ENCODE data around the gene FFAR1.

Gene FFAR1

DNA sequence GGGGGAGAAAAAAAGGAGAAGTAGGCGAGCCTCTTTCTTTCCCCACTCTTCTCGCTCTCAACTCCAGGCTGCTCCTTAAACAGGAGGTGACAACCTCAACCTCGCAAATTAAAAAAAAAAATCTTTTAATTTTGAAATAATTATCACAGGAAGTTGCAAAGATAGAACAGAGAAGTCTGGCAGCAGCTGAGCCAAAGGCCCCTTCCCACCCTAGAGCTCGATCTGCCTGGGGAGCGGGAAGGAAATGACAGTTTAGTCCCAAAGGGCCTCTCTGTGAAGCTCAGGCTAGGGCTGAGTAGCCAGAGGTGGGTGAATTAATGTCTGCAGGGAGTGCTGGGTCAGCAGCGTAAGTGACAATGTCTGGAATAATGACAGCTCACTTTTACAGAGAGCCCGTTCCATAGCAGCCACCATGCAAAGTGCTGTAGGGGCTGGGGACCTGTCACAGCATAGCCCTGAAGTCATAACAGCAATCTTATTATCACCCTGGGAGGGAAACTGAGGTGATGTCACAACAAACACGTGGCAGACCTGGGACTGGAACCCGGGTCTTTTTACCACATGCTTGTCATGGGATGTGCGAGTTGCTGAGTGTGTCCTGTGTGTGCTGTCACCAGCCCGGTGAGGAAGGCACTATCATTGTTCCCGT lies 27.5 kb upstream of the FFAR1 start:
- TF ChIP-seq YY1 (IDR thresholded peaks at IDR 0.05; ENCODE audit: low read depth), result no peak
- TF ChIP-seq CEBPB (IDR thresholded peaks at IDR 0.05), result no peak
- TF ChIP-seq, protein P1, sequence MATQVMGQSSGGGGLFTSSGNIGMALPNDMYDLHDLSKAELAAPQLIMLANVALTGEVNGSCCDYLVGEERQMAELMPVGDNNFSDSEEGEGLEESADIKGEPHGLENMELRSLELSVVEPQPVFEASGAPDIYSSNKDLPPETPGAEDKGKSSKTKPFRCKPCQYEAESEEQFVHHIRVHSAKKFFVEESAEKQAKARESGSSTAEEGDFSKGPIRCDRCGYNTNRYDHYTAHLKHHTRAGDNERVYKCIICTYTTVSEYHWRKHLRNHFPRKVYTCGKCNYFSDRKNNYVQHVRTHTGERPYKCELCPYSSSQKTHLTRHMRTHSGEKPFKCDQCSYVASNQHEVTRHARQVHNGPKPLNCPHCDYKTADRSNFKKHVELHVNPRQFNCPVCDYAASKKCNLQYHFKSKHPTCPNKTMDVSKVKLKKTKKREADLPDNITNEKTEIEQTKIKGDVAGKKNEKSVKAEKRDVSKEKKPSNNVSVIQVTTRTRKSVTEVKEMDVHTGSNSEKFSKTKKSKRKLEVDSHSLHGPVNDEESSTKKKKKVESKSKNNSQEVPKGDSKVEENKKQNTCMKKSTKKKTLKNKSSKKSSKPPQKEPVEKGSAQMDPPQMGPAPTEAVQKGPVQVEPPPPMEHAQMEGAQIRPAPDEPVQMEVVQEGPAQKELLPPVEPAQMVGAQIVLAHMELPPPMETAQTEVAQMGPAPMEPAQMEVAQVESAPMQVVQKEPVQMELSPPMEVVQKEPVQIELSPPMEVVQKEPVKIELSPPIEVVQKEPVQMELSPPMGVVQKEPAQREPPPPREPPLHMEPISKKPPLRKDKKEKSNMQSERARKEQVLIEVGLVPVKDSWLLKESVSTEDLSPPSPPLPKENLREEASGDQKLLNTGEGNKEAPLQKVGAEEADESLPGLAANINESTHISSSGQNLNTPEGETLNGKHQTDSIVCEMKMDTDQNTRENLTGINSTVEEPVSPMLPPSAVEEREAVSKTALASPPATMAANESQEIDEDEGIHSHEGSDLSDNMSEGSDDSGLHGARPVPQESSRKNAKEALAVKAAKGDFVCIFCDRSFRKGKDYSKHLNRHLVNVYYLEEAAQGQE (IDR thresholded peaks at IDR 0.05; ENCODE audit: low read depth), result no peak
- TF ChIP-seq TAF1 (IDR thresholded peaks at IDR 0.05; ENCODE audit: low read depth), result no peak
- no peak for TF ChIP-seq CREB1 (IDR thresholded peaks at IDR 0.05; ENCODE audit: low read depth)
- TF ChIP-seq, protein P2, sequence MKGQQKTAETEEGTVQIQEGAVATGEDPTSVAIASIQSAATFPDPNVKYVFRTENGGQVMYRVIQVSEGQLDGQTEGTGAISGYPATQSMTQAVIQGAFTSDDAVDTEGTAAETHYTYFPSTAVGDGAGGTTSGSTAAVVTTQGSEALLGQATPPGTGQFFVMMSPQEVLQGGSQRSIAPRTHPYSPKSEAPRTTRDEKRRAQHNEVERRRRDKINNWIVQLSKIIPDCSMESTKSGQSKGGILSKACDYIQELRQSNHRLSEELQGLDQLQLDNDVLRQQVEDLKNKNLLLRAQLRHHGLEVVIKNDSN (IDR thresholded peaks at IDR 0.05), result no peak
- TF ChIP-seq MAX (IDR thresholded peaks at IDR 0.05), result no peak
- TF ChIP-seq NFIC (IDR thresholded peaks at IDR 0.05), result no peak

GRCh38 chr19:35321291-35321690 lies 26.4 kb upstream of the FFAR1 start:
- TF ChIP-seq TAF1 (IDR thresholded peaks at IDR 0.05; ENCODE audit: low read depth), result no peak
- no peak for TF ChIP-seq YY1 (IDR thresholded peaks at IDR 0.05; ENCODE audit: low read depth)
- TF ChIP-seq, protein P2 (IDR thresholded peaks at IDR 0.05), result no peak
- no peak for TF ChIP-seq EGR1 (IDR thresholded peaks at IDR 0.05)
- no peak for TF ChIP-seq CREB1 (IDR thresholded peaks at IDR 0.05; ENCODE audit: low read depth)
- TF ChIP-seq ZBTB7A (IDR thresholded peaks at IDR 0.05; ENCODE audit: low read depth), result no peak
- no peak for TF ChIP-seq RAD21 (IDR thresholded peaks at IDR 0.05; ENCODE audit: low read depth)
- TF ChIP-seq NFIC (IDR thresholded peaks at IDR 0.05), result no peak
- TF ChIP-seq CEBPB (IDR thresholded peaks at IDR 0.05), result no peak
- TF ChIP-seq, protein P1 (IDR thresholded peaks at IDR 0.05; ENCODE audit: low read depth), result no peak
- TF ChIP-seq EP300 (IDR thresholded peaks at IDR 0.05; ENCODE audit: borderline replicate concordance), result no peak
- TF ChIP-seq FOXM1 (IDR thresholded peaks at IDR 0.05; ENCODE audit: borderline replicate concordance, low read depth), result no peak
- no peak for TF ChIP-seq TCF12 (IDR thresholded peaks at IDR 0.05; ENCODE audit: low read depth)
- TF ChIP-seq TEAD4 (IDR thresholded peaks at IDR 0.05), result no peak
- no peak for TF ChIP-seq MAX (IDR thresholded peaks at IDR 0.05)

DNA sequence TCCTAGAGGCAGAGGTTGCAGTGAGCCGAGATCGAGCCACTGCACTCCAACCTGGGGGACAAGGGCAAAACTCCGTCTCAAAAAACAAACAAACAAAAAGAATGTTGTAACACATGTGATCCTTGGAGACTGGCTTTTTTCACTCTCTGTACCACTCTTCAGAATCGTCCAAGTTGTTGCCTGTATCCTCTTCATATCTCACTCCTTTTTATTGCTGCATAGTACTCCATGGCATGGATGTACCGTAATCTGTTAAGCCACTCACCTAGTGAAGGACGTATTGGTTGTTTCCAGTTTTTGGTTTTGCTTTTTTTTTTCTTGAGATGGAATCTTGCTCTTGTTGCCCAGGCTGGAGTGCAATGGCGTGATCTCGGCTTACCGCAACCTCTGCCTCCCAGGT lies 25.7 kb upstream of the FFAR1 start:
- TF ChIP-seq, protein P1 (IDR thresholded peaks at IDR 0.05; ENCODE audit: low read depth), result no peak
- no peak for TF ChIP-seq CEBPB (IDR thresholded peaks at IDR 0.05)
- no peak for TF ChIP-seq TEAD4 (IDR thresholded peaks at IDR 0.05)
- no peak for TF ChIP-seq ZBTB7A (IDR thresholded peaks at IDR 0.05; ENCODE audit: low read depth)
- TF ChIP-seq FOXM1 (IDR thresholded peaks at IDR 0.05; ENCODE audit: borderline replicate concordance, low read depth), result no peak
- TF ChIP-seq CREB1 (IDR thresholded peaks at IDR 0.05; ENCODE audit: low read depth), result no peak
- TF ChIP-seq MAX (IDR thresholded peaks at IDR 0.05), result no peak
- no peak for TF ChIP-seq EP300 (IDR thresholded peaks at IDR 0.05; ENCODE audit: borderline replicate concordance)
- no peak for TF ChIP-seq TAF1 (IDR thresholded peaks at IDR 0.05; ENCODE audit: low read depth)
- no peak for TF ChIP-seq NFIC (IDR thresholded peaks at IDR 0.05)
- no peak for TF ChIP-seq EGR1 (IDR thresholded peaks at IDR 0.05)
- no peak for TF ChIP-seq RAD21 (IDR thresholded peaks at IDR 0.05; ENCODE audit: low read depth)

DNA sequence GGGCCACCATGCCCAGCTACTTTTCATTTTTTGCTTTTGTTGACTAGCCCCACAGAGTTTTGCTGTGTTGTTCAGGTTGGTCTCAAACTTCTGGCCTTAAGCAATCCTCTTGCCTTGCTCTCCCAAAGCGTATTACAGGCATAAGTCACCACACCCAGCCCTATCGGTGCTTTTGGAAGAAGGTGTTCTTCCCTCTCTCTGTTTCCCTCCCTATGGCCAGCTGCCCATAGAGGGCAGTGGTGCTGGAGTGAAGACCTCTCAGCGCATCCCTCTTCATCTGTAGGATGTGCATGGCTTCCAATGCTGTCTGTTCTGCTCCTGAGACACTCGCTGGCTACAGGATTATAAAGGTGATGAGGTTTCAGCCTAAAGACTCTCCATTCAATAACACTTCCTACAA lies 20.1 kb upstream of the FFAR1 start:
- no peak for TF ChIP-seq CREB1 (IDR thresholded peaks at IDR 0.05; ENCODE audit: low read depth)
- TF ChIP-seq TEAD4 (IDR thresholded peaks at IDR 0.05), result no peak
- TF ChIP-seq EP300 (IDR thresholded peaks at IDR 0.05; ENCODE audit: borderline replicate concordance), result no peak

All from Ishikawa (cell line).